Fibroblast of mammary gland (primary cell): ENCODE measurements around the gene DNAAF5.

Experiments used
- DNase-seq: peaks from one replicate; pipeline ENCODE4 v3.0.0-alpha.2; 2010; ENCODE audit warnings: low read depth
- H3K4me3 ChIP-seq: 2 replicates; pipeline ENCODE4 v1.5.1; 2011; ENCODE audit warnings: low read depth, mild to moderate bottlenecking, low read length, moderate library complexity; ENCODE audit not compliant: control insufficient read depth
- CTCF ChIP-seq: conservative IDR thresholded peaks from 2 replicates; pipeline ENCODE4 v1.5.1; 2011; ENCODE audit warnings: low read depth, low read length, inconsistent platforms; ENCODE audit not compliant: control insufficient read depth, insufficient read depth

The DNAAF5 gene

GRCh38 chr7:729140-730000, 2.9 kb downstream of the DNAAF5 start:
- TF ChIP-seq CTCF = no peak
- no peak overlapping the region for H3K4me3 ChIP-seq
- no peak for DNase-seq

DNA sequence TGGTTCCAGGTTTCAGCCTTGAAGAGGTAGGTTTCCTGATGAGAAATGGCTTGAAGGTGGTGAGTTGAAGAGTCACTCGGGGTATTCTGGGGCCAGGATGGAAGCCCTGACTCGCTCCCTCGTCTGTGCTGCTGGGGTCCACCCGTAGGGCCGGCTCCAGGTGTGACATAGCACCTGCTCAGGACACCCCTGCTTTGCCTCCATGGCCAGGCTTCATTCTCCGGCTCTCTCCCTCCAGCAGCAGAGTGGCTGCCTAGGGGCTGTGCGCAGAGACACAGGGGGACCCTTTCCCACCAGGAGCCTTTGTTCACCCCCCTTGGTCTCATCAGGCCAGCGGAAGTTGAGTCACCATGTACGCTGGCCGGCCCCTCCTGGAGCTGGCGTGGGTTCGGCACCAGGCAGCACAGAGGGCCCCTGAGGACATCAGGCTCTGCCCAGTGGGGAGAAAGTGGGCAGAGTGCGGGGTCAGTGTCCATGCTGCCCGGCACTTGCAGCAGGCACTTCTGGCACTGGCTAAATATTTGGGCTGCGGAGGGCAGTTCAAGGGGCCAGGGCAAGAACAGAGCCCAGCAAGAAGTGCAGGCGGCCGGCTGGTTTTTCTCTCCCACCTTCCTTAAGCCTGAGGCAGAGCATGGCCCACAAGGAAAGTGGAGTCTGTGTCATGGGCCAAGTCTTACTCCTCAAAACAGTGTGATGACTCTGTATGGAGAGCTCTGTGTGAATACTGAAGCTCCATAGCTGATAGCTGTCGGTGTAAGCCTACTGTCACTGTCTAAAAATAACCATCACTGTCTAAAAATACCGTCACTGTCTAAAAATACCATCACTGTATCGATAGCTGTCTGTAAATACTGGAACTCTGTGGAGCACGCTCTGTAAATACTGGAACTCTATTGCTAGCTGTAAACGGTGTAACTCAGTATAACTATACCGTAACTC, 4.3 kb downstream of the DNAAF5 start:
- DNase-seq = no peak
- TF ChIP-seq CTCF = no peak
- H3K4me3 ChIP-seq = no peak overlapping the region

DNA sequence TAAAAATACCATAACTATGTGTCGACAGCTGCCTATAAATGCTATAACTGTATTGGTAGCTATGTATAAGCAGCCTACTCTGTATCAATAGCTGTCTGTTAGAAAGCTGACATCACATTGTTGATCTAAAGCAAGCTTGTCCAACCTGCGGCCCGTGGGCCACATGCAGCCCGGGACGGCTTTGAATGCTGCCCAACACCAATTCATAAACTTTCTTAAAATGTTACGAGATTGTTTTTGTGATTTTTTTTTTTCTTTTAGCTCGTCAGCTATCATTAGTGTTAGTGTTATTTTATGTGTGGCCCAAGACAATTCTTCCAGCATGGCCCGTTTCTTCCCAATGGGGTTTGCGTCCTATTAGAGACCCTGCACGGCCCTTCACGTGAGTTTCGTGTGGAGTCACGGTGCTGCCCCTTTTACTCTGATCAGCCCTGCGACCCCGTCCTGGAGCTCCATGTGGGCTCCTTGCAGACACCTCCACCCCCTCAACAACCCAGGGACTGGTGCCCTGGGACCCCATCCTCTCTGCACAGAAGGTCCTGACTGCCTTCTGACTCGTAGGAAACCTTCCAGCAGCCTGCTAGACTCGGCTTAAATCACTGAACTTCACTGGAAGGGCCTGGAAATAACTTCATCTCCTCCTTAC, 5.1 kb downstream of the DNAAF5 start:
- H3K4me3 ChIP-seq = no peak overlapping the region
- DNase-seq = no peak
- no peak for TF ChIP-seq CTCF

DNA sequence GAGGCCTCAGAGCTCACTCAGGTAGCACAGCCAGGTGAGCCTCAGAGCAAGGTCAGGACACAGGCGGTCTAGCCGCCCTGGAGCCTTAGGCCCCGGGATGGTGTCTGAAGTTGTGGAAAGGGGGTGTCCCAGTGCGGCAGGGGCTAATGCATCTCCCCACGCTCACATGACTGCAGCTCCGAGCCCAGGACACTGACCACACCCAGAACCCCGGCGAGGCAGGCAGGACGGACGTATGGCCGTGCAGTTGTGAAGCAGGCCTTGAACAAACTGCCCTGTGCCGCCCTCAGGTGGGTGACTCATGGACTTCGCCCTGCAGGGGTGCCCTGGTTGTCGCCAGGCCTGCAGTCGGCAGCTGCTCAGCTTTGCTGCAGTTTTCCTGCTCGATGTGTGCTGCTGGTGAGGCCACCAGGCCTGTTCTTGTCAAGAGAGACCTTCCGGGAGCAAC, 5.6 kb downstream of the DNAAF5 start:
- no peak for TF ChIP-seq CTCF
- H3K4me3 ChIP-seq = no peak overlapping the region
- no peak for DNase-seq

- no peak overlapping the region for H3K4me3 ChIP-seq
- no peak for DNase-seq
- no peak for TF ChIP-seq CTCF
These were observed 6.1 kb downstream of the DNAAF5 start for GRCh38 chr7:732556-732955.

DNA sequence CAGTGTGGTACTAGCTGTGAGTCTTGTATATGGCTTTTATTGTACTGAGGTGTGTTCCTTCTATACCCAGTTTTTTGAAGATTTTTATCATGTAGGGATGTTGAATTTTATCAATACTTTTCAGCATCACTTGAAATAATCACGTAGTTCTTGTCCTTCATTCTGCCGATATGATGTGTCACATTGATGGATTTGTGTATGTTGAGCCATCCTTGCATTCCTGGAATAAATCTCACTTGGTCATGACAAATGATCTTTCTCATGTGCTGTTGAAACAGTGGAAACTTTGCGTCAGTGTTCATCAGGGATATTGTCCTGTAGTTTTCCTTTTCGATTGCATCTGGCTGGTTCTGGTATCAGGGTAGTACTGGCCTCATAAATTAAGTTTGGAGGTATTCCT, 7.7 kb downstream of the DNAAF5 start:
- TF ChIP-seq CTCF = no peak
- no peak overlapping the region for H3K4me3 ChIP-seq
- DNase-seq = no peak
